Mesenchymal stem cell (in vitro differentiated cells and primary cell): Measurements from ENCODE around the gene SPC24.

Experiments
- DNase-seq: peaks from one replicate; pipeline ENCODE4 v3.0.0-alpha.2; 2013
- H2AFZ ChIP-seq: one replicate; pipeline ENCODE4 v1.6.1; 2013; ENCODE audit warnings: low read depth, mild to moderate bottlenecking, control low read depth, inconsistent platforms, low read length, moderate library complexity
- H2AK5ac ChIP-seq: 2 replicates; pipeline ENCODE4 v1.6.1; 2013; ENCODE audit warnings: low read length, moderate library complexity, mild to moderate bottlenecking, inconsistent platforms; ENCODE audit not compliant: severe bottlenecking
- H2BK120ac ChIP-seq: one replicate; pipeline ENCODE4 v1.6.1; 2013; ENCODE audit warnings: low read depth, mild to moderate bottlenecking, inconsistent platforms, low read length, moderate library complexity
- H2BK12ac ChIP-seq, 2 experiments: one replicate each; pipeline ENCODE4 v1.6.1; 2013; ENCODE audit warnings: inconsistent platforms in 2 of 2, low read length in 2 of 2, mild to moderate bottlenecking in 2 of 2, moderate library complexity in 2 of 2, control low read depth in 1 of 2
- H2BK15ac ChIP-seq: one replicate; pipeline ENCODE4 v1.6.1; 2013; ENCODE audit warnings: mild to moderate bottlenecking, low read depth, inconsistent platforms; ENCODE audit not compliant: poor library complexity, severe bottlenecking
- H2BK5ac ChIP-seq: 2 replicates; pipeline ENCODE4 v1.6.1; 2013; ENCODE audit warnings: low read depth, mild to moderate bottlenecking, low read length, control low read depth, inconsistent platforms; ENCODE audit not compliant: poor library complexity, severe bottlenecking
- H3K14ac ChIP-seq, 2 experiments: one replicate each; pipeline ENCODE4 v1.6.1; 2013; ENCODE audit warnings: inconsistent platforms in 2 of 2, low read length in 2 of 2, control low read depth in 1 of 2, mild to moderate bottlenecking in 1 of 2, moderate library complexity in 1 of 2
- H3K18ac ChIP-seq, 2 experiments: one replicate each; pipeline ENCODE4 v1.6.1; 2013; ENCODE audit warnings: inconsistent platforms in 2 of 2, low read length in 2 of 2, control low read depth in 1 of 2, low read depth in 1 of 2, mild to moderate bottlenecking in 1 of 2
- H3K23ac ChIP-seq, 2 experiments: one replicate each; pipeline ENCODE4 v1.6.1; 2013; ENCODE audit warnings: inconsistent platforms in 2 of 2, low read length in 2 of 2, mild to moderate bottlenecking in 2 of 2, moderate library complexity in 2 of 2, control low read depth in 1 of 2
- H3K27ac ChIP-seq: 2 replicates; pipeline ENCODE4 v1.5.1; 2013; ENCODE audit warnings: mild to moderate bottlenecking, moderate library complexity, low read length, control low read depth, inconsistent platforms; ENCODE audit not compliant: poor library complexity, severe bottlenecking
- H3K27me3 ChIP-seq, 2 experiments: 2 replicates each; pipeline versions ENCODE4 v1.6.1 to v1.7.0; 2013; ENCODE audit warnings: low read length in 2 of 2, mild to moderate bottlenecking in 2 of 2, moderate library complexity in 2 of 2, control low read depth in 1 of 2, inconsistent platforms in 1 of 2; ENCODE audit not compliant: control insufficient read depth in 1 of 2, insufficient read depth in 1 of 2
- H3K36me3 ChIP-seq, 2 experiments: 2 replicates each; pipeline versions ENCODE4 v1.6.1 to v1.7.0; 2013; ENCODE audit warnings: low read length in 2 of 2, control low read depth in 1 of 2, inconsistent platforms in 1 of 2, low read depth in 1 of 2, mild to moderate bottlenecking in 1 of 2; ENCODE audit not compliant: insufficient read depth in 2 of 2, control insufficient read depth in 1 of 2
- H3K4ac ChIP-seq, 2 experiments: one replicate each; pipeline ENCODE4 v1.6.1; 2013; ENCODE audit warnings: inconsistent platforms in 2 of 2, low read length in 2 of 2, mild to moderate bottlenecking in 2 of 2, moderate library complexity in 2 of 2, control low read depth in 1 of 2, low read depth in 1 of 2
- H3K4me1 ChIP-seq: 2 replicates; pipeline ENCODE4 v1.6.1; 2013; ENCODE audit warnings: low read depth, low read length, control low read depth; ENCODE audit not compliant: control insufficient read depth, insufficient read depth
- H3K4me2 ChIP-seq: 2 replicates; pipeline ENCODE4 v1.6.1; 2013; ENCODE audit warnings: low read length, mild to moderate bottlenecking, inconsistent platforms; ENCODE audit not compliant: poor library complexity, severe bottlenecking
- H3K4me3 ChIP-seq, 2 experiments: 2 replicates each; pipeline versions ENCODE4 v1.5.1 to v1.7.0; 2013; ENCODE audit warnings: low read length in 2 of 2, mild to moderate bottlenecking in 2 of 2, control low read depth in 1 of 2, low read depth in 1 of 2; ENCODE audit not compliant: insufficient read depth in 1 of 2
- H3K79me1 ChIP-seq: replicated peaks from 2 replicates; pipeline ENCODE4 v1.6.1; 2013; ENCODE audit warnings: mild to moderate bottlenecking, control low read depth, low read length, inconsistent platforms; ENCODE audit not compliant: poor library complexity, severe bottlenecking
- H3K9ac ChIP-seq: 2 replicates; pipeline ENCODE4 v1.7.0; 2013; ENCODE audit warnings: mild to moderate bottlenecking, low read length, moderate library complexity
- H3K9me3 ChIP-seq: 2 replicates; pipeline ENCODE4 v1.7.0; 2013; ENCODE audit warnings: mild to moderate bottlenecking, low read length; ENCODE audit not compliant: control insufficient read depth
- H4K8ac ChIP-seq: one replicate; pipeline ENCODE4 v1.6.1; 2013; ENCODE audit warnings: inconsistent platforms, mild to moderate bottlenecking, low read length, moderate library complexity
- H4K91ac ChIP-seq: one replicate; pipeline ENCODE4 v1.6.1; 2013; ENCODE audit warnings: mild to moderate bottlenecking, low read length, inconsistent platforms
- WGBS: methylation state at CpG from one replicate; pipeline ENCODE4 v1.1.7; 2013; ENCODE audit warnings: mixed read lengths; 5-methylcytosine and 5-hydroxymethylcytosine counted together

SPC24 gene

GRCh38 chr19:11159598-11160439 lies 4.2 kb upstream of the SPC24 start:
- Histone ChIP-seq H2AK5ac (no peak overlapping the region), H3K79me1 (peaks cover 7% of the 10 kb centered on the region), H2BK5ac (no peak overlapping the region), H3K14ac (no peak overlapping the region), H3K4me2 (no peak overlapping the region), H3K27ac (no peak overlapping the region), H3K18ac (no peak overlapping the region), H3K36me3 (peaks cover 14 to 15% of the 10 kb centered on the region in 2 experiments), H2BK120ac (no peak overlapping the region), H4K8ac (peak overlapping the region; percentile 37), H3K9ac (peak overlapping the region; percentile 75), H3K9me3 (no peaks in the 10 kb centered on the region), H4K91ac (no peak overlapping the region), H3K4me1 (peaks cover 6% of the 10 kb centered on the region), H3K4ac (peak overlapping the region in 1 of 2 experiments; percentile 18), H3K27me3 (no peaks in the 10 kb centered on the region), H3K23ac (no peak overlapping the region), H2AFZ (no peak overlapping the region), H2BK12ac (no peak overlapping the region), H3K4me3 (no peak overlapping the region), H2BK15ac (peak overlapping the region; percentile 68)
- 35% methylated on average over 10 of the region's 16 CpGs for WGBS
- DNase-seq, result peak; percentile 87

DNA sequence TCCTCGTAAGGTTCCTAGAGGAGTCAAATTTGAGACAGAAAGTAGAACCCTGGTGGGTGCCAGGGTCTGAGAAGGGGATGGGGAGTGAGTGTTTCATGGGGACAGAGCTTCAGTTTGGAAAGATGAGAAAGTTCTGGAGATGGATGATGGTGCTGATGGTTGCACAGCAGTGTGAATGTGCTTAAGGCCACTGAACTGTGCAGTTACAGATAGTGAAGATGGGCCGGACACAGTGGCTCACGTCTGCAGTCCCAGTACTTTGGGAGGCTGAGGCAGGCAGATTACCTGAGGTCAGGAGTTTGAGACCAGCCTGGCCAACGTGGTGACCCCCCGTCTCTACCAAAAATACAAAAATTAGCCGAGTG lies 917 bp downstream of the SPC24 start:
- Histone ChIP-seq H4K8ac (no peak overlapping the region), H3K27me3 (no peaks in the 10 kb centered on the region), H3K27ac (no peak overlapping the region), H2AFZ (no peak overlapping the region), H3K14ac (no peak overlapping the region), H2AK5ac (no peak overlapping the region), H2BK12ac (no peak overlapping the region), H2BK120ac (no peak overlapping the region), H3K9ac (peak overlapping the region; percentile 88), H3K9me3 (no peaks in the 10 kb centered on the region), H2BK5ac (no peak overlapping the region), H3K23ac (no peak overlapping the region), H3K18ac (no peak overlapping the region), H2BK15ac (no peak overlapping the region), H4K91ac (no peak overlapping the region), H3K4me1 (peaks cover 14% of the 10 kb centered on the region), H3K79me1 (peaks cover 8% of the 10 kb centered on the region), H3K4ac (no peak overlapping the region), H3K36me3 (no peaks in the 10 kb centered on the region), H3K4me2 (no peak overlapping the region), H3K4me3 (peak overlapping the region in 1 of 2 experiments; percentile 90)
- no peak for DNase-seq
- 41% methylated on average over 6 of the region's 6 CpGs for WGBS

- H3K23ac ChIP-seq, result no peak overlapping the region
Measured at GRCh38 chr19:11152318-11153062, 3.1 kb downstream of the SPC24 start.

GRCh38 chr19:11151181-11151580 lies 4.4 kb downstream of the SPC24 start:
- peaks cover 12% of the 10 kb centered on the region for H3K79me1 ChIP-seq
- no peaks in the 10 kb centered on the region for H3K27me3 ChIP-seq
- no peak overlapping the region for H2AK5ac ChIP-seq
- H3K27ac ChIP-seq, result peak overlapping the region; percentile 89
- peaks cover 3 to 6% of the 10 kb centered on the region in 2 experiments for H3K36me3 ChIP-seq
- peak overlapping the region; percentile 62 for H2BK5ac ChIP-seq
- H2AFZ ChIP-seq, result no peak overlapping the region
- no peak overlapping the region for H2BK12ac ChIP-seq
- no peak overlapping the region for H3K4ac ChIP-seq
- no peaks in the 10 kb centered on the region for H3K9me3 ChIP-seq
- H3K9ac ChIP-seq, result peak overlapping the region; percentile 61
- no peak overlapping the region for H2BK15ac ChIP-seq
- no peak overlapping the region for H3K14ac ChIP-seq
- H3K18ac ChIP-seq, result no peak overlapping the region
- DNase-seq, result no peak
- H4K8ac ChIP-seq, result peak overlapping the region; percentile 69
- no peak overlapping the region for H2BK120ac ChIP-seq
- H3K23ac ChIP-seq, result no peak overlapping the region
- peaks cover 17% of the 10 kb centered on the region for H3K4me1 ChIP-seq
- no peak overlapping the region for H3K4me2 ChIP-seq
- H3K4me3 ChIP-seq, result no peak overlapping the region
- peak overlapping the region; percentile 9 for H4K91ac ChIP-seq
- 84% methylated on average over 7 of the region's 7 CpGs for WGBS

More at GRCh38 chr19:11152318-11153062, 3.1 kb downstream of the SPC24 start:
- peak overlapping the region; percentile 6 for H2BK15ac ChIP-seq
- H3K4me3 ChIP-seq, result no peak overlapping the region
- WGBS, result 83% methylated on average over 10 of the region's 11 CpGs
- DNase-seq, result peak; percentile 60
- H2BK120ac ChIP-seq, result peak overlapping the region; percentile 6
- no peak overlapping the region for H2BK5ac ChIP-seq
- peak overlapping the region in 1 of 2 experiments; percentile 29 for H3K4ac ChIP-seq
- H3K4me1 ChIP-seq, result peaks cover 17% of the 10 kb centered on the region
- peaks cover 3 to 6% of the 10 kb centered on the region in 2 experiments for H3K36me3 ChIP-seq
- H3K27me3 ChIP-seq, result no peaks in the 10 kb centered on the region
- H2AK5ac ChIP-seq, result peak overlapping the region; percentile 49
- H2BK12ac ChIP-seq, result peak overlapping the region; percentile 49 to 70
- peak overlapping the region; percentile 50 for H3K27ac ChIP-seq
- no peak overlapping the region for H3K4me2 ChIP-seq
- H4K91ac ChIP-seq, result peak overlapping the region; percentile 50
- H4K8ac ChIP-seq, result peak overlapping the region; percentile 61
- H3K79me1 ChIP-seq, result peaks cover 12% of the 10 kb centered on the region
- H3K9me3 ChIP-seq, result no peaks in the 10 kb centered on the region
- H2AFZ ChIP-seq, result peak overlapping the region; percentile 60
- peak overlapping the region; percentile 61 for H3K18ac ChIP-seq
- peak overlapping the region; percentile 87 for H3K9ac ChIP-seq
- H3K14ac ChIP-seq, result peak overlapping the region in 1 of 2 experiments; percentile 26
